AG04449 (cell line): ENCODE results near the gene DNAJC30.
A peak's percentile ranks its signal among the peaks of the same experiment; 100 is the strongest.
"Not testable (repeated sequence)": the region's sequence is repeated elsewhere in the genome, so short reads cannot be mapped to it uniquely, and the experiment has no call there.

Experiments used
- CTCF ChIA-PET: fragments of 350-600 bp; formaldehyde crosslinking; extraction: SDS; loops from one replicate; lab custom pipeline; 2021; ENCODE audit warnings: antibody characterized with exemption; lab: Yijun Ruan, JAX
- POLR2A ChIA-PET: fragments of 400-600, 350-600 bp; formaldehyde crosslinking; extraction: SDS; loops from one replicate; lab custom pipeline; 2020; ENCODE audit warnings: antibody characterized with exemption, inconsistent platforms; lab: Yijun Ruan, JAX
- DNase-seq: peaks from one replicate; pipeline ENCODE4 v3.0.0-alpha.2; 2010; ENCODE audit warnings: low read depth, low spot score
- H3K4me3 ChIP-seq: 2 replicates; pipeline ENCODE4 v1.5.1; 2011; ENCODE audit warnings: low read depth, mild to moderate bottlenecking, control low read depth, low read length
- CTCF ChIP-seq: IDR thresholded peaks from one replicate; pipeline ENCODE4 v1.5.1; 2011; ENCODE audit warnings: mild to moderate bottlenecking, moderate library complexity, low read length, control low read depth, inconsistent platforms; ENCODE audit not compliant: insufficient read depth; ENCODE audit errors: missing control alignments

The DNAJC30 gene

DNA sequence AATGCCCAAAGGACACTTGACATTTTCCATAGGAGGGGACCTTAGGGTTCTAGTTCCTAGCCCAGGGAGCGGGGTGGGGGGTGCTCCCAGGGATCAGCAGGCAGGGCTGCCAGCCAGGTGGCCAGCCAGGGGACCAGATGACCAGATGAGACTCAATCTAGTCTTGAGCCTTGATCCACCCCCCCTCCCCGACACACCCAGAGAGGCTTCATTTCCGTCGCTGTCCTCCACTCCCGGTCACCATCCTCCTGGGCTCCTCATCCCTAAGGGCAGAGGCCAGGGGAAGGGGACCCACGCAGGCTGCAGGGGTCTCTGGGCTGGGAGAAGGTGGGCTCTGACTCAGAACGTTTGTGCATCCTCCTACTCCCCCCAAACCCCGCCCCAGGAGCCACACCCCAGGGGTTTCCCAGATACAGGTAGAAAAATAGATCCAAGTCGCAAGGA lies 35.2 kb upstream of the DNAJC30 start:
- peak overlapping the region; percentile 75 for H3K4me3 ChIP-seq
- no peak for TF ChIP-seq CTCF
- POLR2A ChIA-PET: interaction anchor here (1.0 to 4.3 kb wide), 3 partner anchors 13 to 142 kb away, joined by 3 to 47 read pairs (median 8); no protein-coding TSS in a partner anchor
- no peak for DNase-seq
- CTCF ChIA-PET: interaction anchor here (1.0 to 2.3 kb wide), 3 partner anchors 50 to 111 kb away, joined by 3 to 19 read pairs (median 5); no protein-coding TSS in a partner anchor

DNA sequence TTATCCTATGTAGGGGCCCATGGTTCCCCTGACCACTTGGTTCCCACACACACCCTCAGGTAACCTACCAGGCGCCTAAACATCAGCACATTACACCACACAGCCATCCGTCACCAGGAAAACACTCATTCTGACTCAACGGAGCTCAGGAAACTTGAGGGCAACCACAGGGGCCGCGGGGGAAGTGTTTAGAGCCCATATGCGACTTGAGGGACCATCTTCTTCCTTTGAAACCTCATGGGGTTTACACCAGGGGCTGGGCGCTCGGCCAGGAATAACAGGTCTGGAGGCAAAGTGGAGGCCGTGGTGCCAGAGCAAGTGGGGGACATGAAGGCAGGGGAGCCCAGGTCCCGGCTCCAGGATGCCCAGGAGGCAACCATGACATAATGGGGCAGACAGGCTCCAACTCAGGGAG lies 34.7 kb upstream of the DNAJC30 start:
- peak; percentile 65 for DNase-seq
- peak overlapping the region; percentile 75 for H3K4me3 ChIP-seq
- POLR2A ChIA-PET: interaction anchor here (1.0 to 4.3 kb wide), 3 partner anchors 12 to 141 kb away, joined by 3 to 47 read pairs (median 8); no protein-coding TSS in a partner anchor
- TF ChIP-seq CTCF: no peak
- CTCF ChIA-PET: interaction anchor here (1.0 to 2.3 kb wide), 4 partner anchors 16 to 111 kb away, joined by 3 to 19 read pairs (median 4); no protein-coding TSS in a partner anchor

GRCh38 chr7:73717025-73717807 lies 34.0 kb upstream of the DNAJC30 start:
- H3K4me3 ChIP-seq: peak overlapping the region; percentile 75
- CTCF ChIA-PET: interaction anchor here (0.7 to 3.4 kb wide), 9 partner anchors 9 to 138 kb away, joined by 3 to 26 read pairs (median 5); partner anchors contain the start of gene VPS37D
- TF ChIP-seq CTCF: no peak
- POLR2A ChIA-PET: interaction anchor here (1.0 to 4.3 kb wide), 4 partner anchors 12 to 141 kb away, joined by 3 to 47 read pairs (median 7); no protein-coding TSS in a partner anchor
- DNase-seq: no peak

- DNase-seq: no peak
- TF ChIP-seq CTCF: no peak
- ChIA-PET POLR2A (interaction anchor here (0.8 to 4.3 kb wide), 4 partner anchors 11 to 134 kb away, joined by 3 to 47 read pairs (median 4); no protein-coding TSS in a partner anchor), CTCF (interaction anchor here (0.7 to 5.4 kb wide), 9 partner anchors 10 to 139 kb away, joined by 3 to 26 read pairs (median 8); partner anchors contain the start of gene VPS37D)
- H3K4me3 ChIP-seq: no peak overlapping the region
Measured at GRCh38 chr7:73716318-73716890, 33.2 kb upstream of the DNAJC30 start.

DNA sequence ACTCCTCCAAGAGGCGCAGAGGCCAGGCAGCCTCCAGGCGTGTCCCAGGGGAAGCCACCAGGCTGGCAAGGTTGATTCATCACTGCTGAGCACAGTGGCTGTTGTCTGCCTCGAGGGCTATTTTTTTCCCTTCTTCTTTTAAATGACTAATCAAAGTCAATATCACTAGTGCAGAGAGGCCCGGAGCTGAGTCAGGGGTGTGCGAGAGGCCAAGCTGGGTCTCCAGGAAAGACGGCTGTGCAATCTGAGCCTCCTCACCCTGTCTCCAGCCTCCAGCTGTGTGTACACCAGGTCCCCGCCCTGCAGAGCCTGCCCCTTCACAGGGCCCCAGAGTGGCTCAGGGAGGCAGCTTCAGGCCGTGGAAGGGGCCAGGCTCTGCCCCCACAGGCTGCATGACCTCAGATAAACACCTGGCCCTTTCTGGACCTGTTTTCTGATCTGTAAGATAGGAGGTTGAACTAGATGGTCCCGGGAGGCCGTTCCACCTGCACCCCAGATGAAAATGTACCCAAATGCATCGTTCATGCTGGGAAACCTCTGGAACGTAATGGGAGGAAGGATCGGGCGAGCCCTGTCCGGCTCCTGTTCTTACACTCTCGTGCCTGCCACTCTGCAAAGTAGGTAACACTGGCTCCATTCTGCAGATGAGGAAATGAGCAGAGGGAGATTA lies 32.5 kb upstream of the DNAJC30 start:
- DNase-seq: peak; percentile 82
- POLR2A ChIA-PET: interaction anchor here (0.8 to 4.3 kb wide), 4 partner anchors 10 to 135 kb away, joined by 3 to 47 read pairs (median 4); no protein-coding TSS in a partner anchor
- peak overlapping the region; percentile 20 for H3K4me3 ChIP-seq

DNA sequence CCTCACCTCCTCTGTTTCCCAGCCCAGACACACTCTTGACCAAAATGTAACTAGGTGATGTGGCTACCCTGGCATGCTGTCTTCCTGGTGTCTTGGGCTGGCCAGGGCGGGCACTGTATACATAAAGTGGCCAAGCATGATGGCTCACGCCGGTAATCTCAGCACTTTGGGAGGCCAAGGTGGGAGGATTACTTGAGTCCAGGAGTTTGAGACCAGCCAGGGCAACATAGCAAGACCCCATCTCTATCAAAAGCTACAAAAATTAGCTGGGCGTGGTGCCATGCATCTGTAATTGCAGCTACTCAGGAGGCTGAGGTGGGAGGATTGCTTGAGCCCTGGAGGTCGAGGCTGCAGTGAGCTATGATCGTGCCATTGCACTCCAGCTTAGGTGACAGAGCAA lies 30.1 kb upstream of the DNAJC30 start:
- DNase-seq, POLR2A ChIA-PET, H3K4me3 ChIP-seq: not testable (repeated sequence)
- CTCF ChIA-PET: interaction anchor here (0.8 to 5.4 kb wide), 2 partner anchors 46 to 106 kb away, joined by 3 to 24 read pairs; partner anchors contain the start of gene VPS37D

More for the DNA sequence above, 32.5 kb upstream of the DNAJC30 start:
- no peak for TF ChIP-seq CTCF
- CTCF ChIA-PET: interaction anchor here (1.2 to 5.4 kb wide), 7 partner anchors 9 to 109 kb away, joined by 3 to 26 read pairs (median 8); partner anchors contain the start of gene VPS37D
